PC-9 (cell line): Measurements from ENCODE around the gene ROBO2.

ENCODE experiments used
- CTCF ChIP-seq: fragments of 200-600 bp; sonication (generic); conservative IDR thresholded peaks from 2 replicates; pipeline ENCODE4 v1.6.1; 2017; ENCODE audit warnings: mixed run types, antibody characterized with exemption, mild to moderate bottlenecking, moderate library complexity
- EZH2 ChIP-seq: fragments of 200-600 bp; sonication (generic); IDR thresholded peaks from 2 replicates; pipeline ENCODE4 v1.8.0; 2017; ENCODE audit warnings: antibody characterized with exemption, low read depth

GRCh38 chr3:77475507-77475906 lies 435.6 kb downstream of the ROBO2 start:
- no peak for TF ChIP-seq CTCF
- TF ChIP-seq EZH2, result no peak
